AG10803 (cell line): ENCODE measurements around the gene SUPT3H.

Source experiments
- DNase-seq: peaks from one replicate; pipeline ENCODE4 v3.0.0; 2010; ENCODE audit warnings: low read depth
- H3K4me3 ChIP-seq: 2 replicates; pipeline ENCODE4 v1.5.1; 2011; ENCODE audit warnings: mild to moderate bottlenecking, low read length, control low read depth
- TF ChIP-seq, protein P1 (sequence below): conservative IDR thresholded peaks from 2 replicates; pipeline ENCODE4 v1.5.1; 2011; ENCODE audit warnings: mild to moderate bottlenecking, low read length, control low read depth, inconsistent platforms

The SUPT3H gene

DNA sequence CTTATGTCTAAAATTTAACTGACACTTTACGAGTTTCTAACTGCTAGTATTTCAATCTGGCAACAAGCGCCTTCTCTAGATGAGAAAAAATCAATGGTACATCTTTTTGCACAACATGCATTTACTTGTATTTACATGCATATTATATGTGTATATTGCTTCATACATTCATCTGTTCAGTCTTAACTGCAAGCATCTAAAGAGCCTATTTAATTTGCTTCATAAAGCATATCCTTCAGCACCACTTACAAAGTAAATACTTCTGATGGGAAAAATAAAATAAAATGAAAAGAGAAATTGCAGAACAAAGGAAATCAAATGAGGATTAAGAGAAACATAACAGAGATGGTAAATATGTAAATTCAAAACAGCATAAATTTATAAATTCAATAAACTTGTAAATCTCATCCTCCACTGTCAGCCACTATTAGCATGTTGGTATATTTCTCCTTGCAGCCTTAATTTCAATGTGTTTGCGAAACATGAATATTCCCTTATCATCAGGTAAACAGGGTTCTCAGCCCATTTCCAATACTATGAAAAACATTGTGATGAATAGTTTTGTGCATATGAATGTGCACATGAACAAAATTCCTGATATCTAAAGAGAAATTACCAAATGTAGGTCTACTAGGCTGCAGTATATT lies 382.1 kb downstream of the SUPT3H start:
- no peak for DNase-seq
- TF ChIP-seq, protein P1, sequence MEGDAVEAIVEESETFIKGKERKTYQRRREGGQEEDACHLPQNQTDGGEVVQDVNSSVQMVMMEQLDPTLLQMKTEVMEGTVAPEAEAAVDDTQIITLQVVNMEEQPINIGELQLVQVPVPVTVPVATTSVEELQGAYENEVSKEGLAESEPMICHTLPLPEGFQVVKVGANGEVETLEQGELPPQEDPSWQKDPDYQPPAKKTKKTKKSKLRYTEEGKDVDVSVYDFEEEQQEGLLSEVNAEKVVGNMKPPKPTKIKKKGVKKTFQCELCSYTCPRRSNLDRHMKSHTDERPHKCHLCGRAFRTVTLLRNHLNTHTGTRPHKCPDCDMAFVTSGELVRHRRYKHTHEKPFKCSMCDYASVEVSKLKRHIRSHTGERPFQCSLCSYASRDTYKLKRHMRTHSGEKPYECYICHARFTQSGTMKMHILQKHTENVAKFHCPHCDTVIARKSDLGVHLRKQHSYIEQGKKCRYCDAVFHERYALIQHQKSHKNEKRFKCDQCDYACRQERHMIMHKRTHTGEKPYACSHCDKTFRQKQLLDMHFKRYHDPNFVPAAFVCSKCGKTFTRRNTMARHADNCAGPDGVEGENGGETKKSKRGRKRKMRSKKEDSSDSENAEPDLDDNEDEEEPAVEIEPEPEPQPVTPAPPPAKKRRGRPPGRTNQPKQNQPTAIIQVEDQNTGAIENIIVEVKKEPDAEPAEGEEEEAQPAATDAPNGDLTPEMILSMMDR: no peak
- H3K4me3 ChIP-seq: no peak overlapping the region

DNA sequence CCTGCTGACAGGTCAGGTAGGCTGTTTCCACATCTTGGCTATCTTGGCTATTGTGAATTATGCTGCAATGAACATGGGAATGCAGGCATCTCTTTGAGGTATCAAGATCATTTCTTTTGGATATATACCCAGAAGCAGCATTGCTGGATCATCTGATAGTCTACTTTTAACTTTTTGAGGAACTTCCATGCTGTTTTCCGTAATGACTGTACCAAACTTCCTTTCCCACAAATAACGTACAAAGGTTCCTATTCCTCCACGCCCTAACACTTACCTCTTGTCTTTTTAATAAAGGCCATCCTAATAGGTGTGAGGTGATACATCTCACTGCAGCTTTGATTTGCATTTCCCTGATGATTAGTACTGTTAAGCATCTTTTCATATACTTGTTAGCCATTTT lies 388.3 kb downstream of the SUPT3H start:
- H3K4me3 ChIP-seq: no peak overlapping the region
- TF ChIP-seq, protein P1: no peak
- DNase-seq: no peak

DNA sequence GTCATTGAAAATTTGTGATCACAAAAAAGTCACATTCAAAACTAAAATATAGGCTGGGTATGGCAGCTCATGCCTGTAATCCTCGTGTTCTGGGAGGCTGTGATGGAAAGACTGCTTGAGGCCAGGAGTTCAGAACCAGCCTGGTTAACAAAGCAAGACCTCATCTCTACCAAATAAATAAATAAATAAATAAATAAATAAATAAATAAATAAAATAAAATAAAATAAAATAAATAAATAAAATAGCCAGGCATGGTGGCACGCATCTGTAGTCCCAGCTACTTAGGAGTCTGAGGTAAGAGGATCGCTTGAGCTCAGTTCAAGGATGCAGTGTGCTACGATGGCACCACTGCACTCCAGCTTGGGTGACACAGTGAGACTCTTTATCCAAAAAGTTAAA lies 392.7 kb downstream of the SUPT3H start:
- TF ChIP-seq, protein P1: no peak
- no peak for DNase-seq
- no peak overlapping the region for H3K4me3 ChIP-seq

DNA sequence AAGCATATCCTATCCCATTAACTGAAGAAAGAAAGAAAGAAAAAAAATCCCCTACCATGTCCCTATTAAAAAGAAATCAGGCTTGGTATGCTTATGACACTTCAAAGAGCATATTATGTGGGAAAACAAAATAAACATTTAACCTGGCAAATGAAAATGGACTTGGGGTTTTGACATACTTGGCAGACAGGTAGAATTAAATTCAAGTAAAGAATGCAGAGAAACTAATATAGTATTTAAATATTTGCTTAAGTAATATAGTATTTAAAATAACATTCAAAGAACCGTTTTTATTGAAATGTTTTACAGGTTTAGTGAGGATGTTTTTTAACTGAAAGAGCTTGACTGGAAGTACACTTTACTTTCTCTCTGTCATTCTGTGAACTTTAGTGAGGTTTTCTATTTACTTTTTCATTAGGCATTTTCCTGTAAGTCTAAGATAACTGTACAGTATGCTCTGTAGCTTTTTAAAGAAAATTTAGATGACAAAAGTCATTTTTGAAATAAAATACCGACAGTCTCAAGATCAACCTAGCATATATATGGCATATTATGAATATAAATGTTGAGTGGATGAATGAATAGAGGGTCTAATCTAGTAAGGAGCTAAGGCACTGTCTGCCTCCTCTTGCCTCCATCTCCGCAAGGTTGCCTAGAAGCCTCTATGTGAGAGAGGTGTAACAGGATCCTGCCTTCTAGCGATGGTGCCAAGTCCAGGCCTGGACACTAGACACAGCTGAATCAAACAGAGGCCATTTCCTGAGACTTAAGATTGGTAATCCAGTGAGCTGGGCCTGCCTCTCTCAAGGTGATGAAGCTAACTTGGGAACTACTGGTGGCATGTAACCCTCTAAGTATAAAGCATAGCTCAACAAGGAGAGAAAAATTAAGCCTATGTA lies 394.0 kb downstream of the SUPT3H start:
- DNase-seq: no peak
- H3K4me3 ChIP-seq: no peak overlapping the region
- TF ChIP-seq, protein P1: no peak

DNA sequence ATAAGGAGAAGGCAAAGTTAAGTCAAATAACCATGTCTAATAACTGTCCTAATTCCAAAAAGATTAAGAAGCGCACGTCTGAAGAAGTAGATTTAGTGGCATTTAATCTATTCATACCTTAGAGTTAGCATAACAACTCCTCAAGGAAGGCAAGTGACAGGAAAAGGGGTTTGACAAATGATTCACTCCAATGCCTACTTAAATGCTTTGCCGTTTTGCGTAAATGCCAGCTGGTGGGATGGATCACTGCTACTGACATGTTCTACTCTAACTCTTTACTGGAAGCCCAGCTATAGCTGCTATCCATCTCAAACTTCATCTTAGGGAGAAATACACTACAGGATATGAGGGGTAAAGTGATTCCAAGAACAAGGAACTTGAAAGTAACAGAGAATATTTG lies 396.9 kb downstream of the SUPT3H start:
- H3K4me3 ChIP-seq: no peak overlapping the region
- no peak for DNase-seq
- TF ChIP-seq, protein P1: no peak

DNA sequence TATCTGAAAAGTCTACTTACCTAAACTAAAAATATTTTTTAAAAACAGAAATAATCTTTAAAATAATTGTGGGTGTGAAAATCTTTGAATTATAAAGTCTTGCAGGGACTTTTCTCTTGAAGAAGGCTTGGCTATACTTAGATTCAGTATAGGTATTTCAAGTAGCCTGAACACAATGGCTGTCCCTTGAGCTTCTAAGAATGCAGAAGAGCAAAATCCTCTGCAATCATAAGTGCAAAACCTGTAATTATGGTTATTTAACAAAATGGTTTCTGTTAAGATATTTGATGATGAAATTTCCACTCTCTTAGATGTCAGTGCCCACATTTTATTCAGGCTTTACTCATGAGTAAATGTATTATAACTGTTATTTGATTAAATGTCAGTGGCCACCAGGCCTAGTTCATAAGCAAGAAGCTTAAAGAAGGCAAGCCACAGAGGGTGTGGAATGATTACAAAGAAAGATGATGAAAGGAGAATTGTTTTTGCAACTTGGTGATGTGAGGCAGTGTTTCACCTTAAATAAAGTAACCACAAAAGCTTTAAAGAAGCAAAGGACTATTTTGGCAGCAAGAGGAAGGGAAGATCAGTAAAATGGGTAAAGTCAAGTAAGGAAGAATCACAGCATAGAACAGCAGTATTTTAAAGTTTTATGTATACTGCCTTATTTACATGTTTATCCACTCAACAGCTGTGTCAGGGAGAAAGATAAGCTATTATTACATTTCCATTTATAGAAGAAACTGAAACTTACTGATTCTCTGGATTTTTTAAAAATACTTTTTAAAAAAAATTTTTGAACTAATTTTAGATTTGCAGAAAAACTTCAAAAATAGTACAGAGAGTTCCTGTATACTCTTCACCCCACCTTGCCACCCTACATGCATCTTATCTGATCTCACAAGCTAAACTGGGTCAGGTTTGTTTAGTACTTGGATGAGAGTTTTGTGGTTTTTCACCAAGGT lies 400.8 kb downstream of the SUPT3H start:
- H3K4me3 ChIP-seq: no peak overlapping the region
- TF ChIP-seq, protein P1: no peak
- peak; percentile 68 for DNase-seq
